Measurements from ENCODE around the gene FBXL19.
"Not testable (repeated sequence)": the region's sequence is repeated elsewhere in the genome, so short reads cannot be mapped to it uniquely, and the experiment has no call there.

Gene FBXL19

DNA sequence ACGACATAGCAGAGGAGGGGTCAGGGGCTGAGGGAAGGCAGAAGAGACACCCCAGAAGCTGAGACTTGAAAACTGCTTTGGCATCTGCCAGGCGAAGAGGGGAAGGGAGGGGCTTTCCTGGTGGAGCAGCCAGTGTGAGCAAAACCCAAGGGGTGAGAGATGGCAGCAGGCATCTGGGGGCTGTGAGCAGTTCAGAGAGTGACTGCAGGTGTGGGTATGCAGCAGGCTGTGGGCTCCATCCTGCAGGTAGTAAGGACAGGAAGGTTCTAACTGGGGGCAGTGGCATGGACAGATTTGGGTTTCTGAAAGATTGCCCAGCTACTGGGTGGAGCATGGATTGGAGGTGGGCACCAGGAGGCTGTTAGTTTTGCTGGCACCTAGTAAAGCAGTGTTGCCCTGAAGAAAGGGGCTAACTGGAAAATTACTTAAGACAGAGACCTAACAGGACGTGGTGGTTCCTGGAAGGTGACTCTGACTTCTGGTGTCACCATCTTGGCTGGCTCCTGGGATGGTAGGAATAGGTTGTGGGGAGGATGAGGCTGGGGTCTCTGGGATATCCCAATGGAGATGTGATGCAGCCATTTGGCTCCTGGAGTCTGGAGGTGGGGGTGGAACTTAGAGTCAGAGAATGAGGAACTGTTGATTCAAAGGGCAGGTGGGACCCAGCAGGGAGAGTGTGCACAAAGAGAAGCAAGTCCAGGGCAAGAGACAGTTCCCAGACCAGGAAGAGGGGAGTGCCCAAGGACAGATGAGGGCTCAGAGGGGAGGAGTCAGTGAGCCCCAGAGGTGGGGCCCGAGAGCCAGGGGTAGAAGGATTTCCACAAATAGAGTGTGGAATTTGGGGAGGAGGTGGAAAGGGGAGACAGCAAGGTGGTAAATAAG, 40.7 kb upstream of the FBXL19 start:
- no peak overlapping the region for H3K27ac ChIP-seq
- no peak for TF ChIP-seq CTCF (conservative IDR thresholded peaks at IDR 0.05)
- no peak for TF ChIP-seq ZFX (IDR thresholded peaks at IDR 0.05)

DNA sequence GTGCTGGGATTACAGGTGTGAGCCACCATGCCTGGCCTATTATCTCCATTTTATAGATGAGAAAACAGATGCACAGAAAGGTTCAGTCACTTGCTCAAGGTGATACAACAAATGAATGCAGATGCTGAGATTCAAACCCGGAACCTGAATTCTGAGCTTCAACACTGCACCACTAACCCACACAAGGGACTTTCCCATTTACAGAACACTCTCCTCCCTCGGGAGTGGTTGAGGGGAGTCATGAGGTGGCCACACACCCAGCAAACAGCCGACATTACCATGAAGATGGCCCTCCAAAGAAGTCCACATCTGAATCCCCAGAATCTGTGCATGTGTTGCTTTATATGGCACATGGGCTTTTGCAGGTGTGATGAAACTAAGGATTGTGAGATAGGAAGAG, 38.6 kb upstream of the FBXL19 start:
- TF ChIP-seq ZFX (IDR thresholded peaks at IDR 0.05) (no peak), CTCF (conservative IDR thresholded peaks at IDR 0.05) (no peak)
- no peak overlapping the region for H3K27ac ChIP-seq

DNA sequence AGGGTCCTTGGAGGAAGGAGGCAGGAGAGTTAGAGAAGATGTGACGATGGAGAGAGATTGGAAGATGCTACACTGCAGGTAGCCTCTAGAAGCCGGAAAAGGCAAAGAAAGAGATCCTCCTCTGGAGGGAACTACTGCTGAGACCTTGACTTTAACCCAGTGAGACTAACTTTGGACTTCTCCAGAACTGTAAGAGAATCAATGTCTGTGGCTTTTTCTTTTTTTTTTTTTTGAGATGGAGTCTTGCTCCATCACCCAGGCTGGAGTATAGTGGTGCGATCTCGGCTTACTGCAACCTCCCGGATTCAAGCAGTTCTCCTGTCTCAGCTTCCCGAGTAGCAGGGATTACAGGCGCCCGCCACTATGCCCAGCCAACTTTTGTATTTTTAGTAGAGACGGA, 38.2 kb upstream of the FBXL19 start:
- H3K27ac ChIP-seq = no peak overlapping the region
- TF ChIP-seq CTCF (conservative IDR thresholded peaks at IDR 0.05) (no peak), ZFX (IDR thresholded peaks at IDR 0.05) (no peak)

DNA sequence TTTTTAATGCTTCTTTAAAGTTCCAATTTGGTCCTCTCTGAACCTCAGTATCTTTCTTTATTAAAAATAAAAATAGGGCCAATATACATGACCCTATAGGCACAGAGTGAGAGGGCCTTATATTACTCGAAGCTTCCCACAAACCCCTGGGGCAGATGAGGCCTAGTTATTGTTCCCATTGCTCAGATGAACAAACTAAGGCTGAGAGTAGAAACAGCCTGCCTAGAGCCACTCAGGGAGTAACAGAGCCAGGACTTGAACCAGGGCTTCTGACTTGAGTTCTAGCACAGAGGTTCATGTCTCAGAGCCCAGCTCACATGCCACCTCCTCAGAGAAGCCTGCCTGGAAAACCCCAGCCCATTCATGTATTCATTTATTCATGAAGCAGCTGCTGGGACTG, 37.2 kb upstream of the FBXL19 start:
- H3K27ac ChIP-seq = no peak overlapping the region

GRCh38 chr16:30887927-30888326, 35.4 kb upstream of the FBXL19 start:
- TF ChIP-seq CTCF (conservative IDR thresholded peaks at IDR 0.05) = no peak
- TF ChIP-seq ZFX (IDR thresholded peaks at IDR 0.05) = no peak
- H3K27ac ChIP-seq = no peak overlapping the region

More for the DNA sequence above, 37.2 kb upstream of the FBXL19 start:
- TF ChIP-seq ZFX (IDR thresholded peaks at IDR 0.05) = no peak
- TF ChIP-seq CTCF (conservative IDR thresholded peaks at IDR 0.05) = no peak

DNA sequence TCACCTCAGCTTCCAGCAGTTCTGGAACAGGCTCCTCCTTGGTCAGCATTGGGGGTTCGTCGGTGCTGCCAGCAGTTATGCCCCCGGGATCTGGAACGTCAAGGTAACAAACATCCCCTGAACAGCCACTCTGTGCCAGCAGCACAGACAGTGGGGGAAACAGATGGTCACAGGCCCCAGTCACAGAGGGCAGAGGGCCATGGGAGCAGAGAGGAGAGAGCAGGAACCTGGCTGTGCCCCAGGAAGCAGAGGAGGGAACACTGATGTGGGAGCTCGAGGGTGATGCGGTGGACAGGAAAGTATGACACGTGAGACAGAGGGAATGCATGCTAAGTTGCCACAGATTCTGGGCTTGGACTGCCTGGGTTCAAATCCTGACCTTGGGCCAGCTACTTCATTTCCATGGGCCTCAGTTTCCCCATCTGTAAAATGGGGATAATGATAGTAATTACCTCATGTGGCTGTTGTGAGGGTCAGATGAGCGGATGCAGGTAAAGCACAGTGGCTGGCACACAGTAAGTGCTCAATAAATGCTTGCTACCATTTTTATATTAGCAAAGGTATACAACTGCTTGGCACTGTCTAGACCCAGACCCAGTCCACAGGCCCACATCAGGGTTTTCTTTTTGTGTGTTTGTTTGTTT, 34.4 kb upstream of the FBXL19 start:
- TF ChIP-seq CTCF (conservative IDR thresholded peaks at IDR 0.05) (no peak), ZFX (IDR thresholded peaks at IDR 0.05) (no peak)
- H3K27ac ChIP-seq = no peak overlapping the region

GRCh38 chr16:30889721-30890120, 33.7 kb upstream of the FBXL19 start:
- TF ChIP-seq CTCF (conservative IDR thresholded peaks at IDR 0.05) (no peak), ZFX (IDR thresholded peaks at IDR 0.05) (no peak)
- no peak overlapping the region for H3K27ac ChIP-seq

- H3K27ac ChIP-seq = not testable (repeated sequence)
Observed at GRCh38 chr16:30891043-30891823, 32.1 kb upstream of the FBXL19 start.
